Nephron progenitor cell (in vitro differentiated cells): Measurements from ENCODE around the gene CFAP299.

ENCODE experiments used
- DNase-seq: peaks from one replicate; pipeline ENCODE4 v3.0.0; 2021
- H3K27ac Mint-ChIP-seq: 2 replicates; pipeline ENCODE4 v1.8.0; 2021; ENCODE audit warnings: mild to moderate bottlenecking, moderate library complexity, mixed read lengths
- H3K27me3 Mint-ChIP-seq: 2 replicates; pipeline ENCODE4 v1.8.0; 2021; ENCODE audit warnings: mild to moderate bottlenecking, low read depth, mixed read lengths; ENCODE audit not compliant: poor library complexity
- H3K36me3 Mint-ChIP-seq: 2 replicates; pipeline ENCODE4 v1.8.0; 2021; ENCODE audit warnings: low read depth, mixed read lengths
- H3K4me1 Mint-ChIP-seq: 2 replicates; pipeline ENCODE4 v1.8.0; 2021; ENCODE audit warnings: mixed read lengths
- H3K4me3 Mint-ChIP-seq: 2 replicates; pipeline ENCODE4 v1.8.0; 2021; ENCODE audit warnings: mild to moderate bottlenecking, moderate library complexity, mixed read lengths
- H3K9me3 Mint-ChIP-seq: 2 replicates; pipeline ENCODE4 v1.8.0; 2021; ENCODE audit warnings: mild to moderate bottlenecking, moderate library complexity, mixed read lengths
- TF ChIP-seq, protein P1 (sequence below): fragments of 200-600 bp; sonication (generic); IDR thresholded peaks from 2 replicates; pipeline ENCODE4 v1.5.0; 2021; ENCODE audit warnings: antibody characterized with exemption

CFAP299 gene

GRCh38 chr4:80594701-80595100 lies 259.2 kb downstream of the CFAP299 start:
- no peaks in the 10 kb centered on the region for H3K36me3 Mint-ChIP-seq
- no peaks in the 10 kb centered on the region for H3K4me1 Mint-ChIP-seq
- no peak for DNase-seq
- H3K4me3 Mint-ChIP-seq, result no peak overlapping the region
- H3K9me3 Mint-ChIP-seq, result no peaks in the 10 kb centered on the region
- no peaks in the 10 kb centered on the region for H3K27me3 Mint-ChIP-seq
- H3K27ac Mint-ChIP-seq, result no peak overlapping the region
- TF ChIP-seq, protein P1, sequence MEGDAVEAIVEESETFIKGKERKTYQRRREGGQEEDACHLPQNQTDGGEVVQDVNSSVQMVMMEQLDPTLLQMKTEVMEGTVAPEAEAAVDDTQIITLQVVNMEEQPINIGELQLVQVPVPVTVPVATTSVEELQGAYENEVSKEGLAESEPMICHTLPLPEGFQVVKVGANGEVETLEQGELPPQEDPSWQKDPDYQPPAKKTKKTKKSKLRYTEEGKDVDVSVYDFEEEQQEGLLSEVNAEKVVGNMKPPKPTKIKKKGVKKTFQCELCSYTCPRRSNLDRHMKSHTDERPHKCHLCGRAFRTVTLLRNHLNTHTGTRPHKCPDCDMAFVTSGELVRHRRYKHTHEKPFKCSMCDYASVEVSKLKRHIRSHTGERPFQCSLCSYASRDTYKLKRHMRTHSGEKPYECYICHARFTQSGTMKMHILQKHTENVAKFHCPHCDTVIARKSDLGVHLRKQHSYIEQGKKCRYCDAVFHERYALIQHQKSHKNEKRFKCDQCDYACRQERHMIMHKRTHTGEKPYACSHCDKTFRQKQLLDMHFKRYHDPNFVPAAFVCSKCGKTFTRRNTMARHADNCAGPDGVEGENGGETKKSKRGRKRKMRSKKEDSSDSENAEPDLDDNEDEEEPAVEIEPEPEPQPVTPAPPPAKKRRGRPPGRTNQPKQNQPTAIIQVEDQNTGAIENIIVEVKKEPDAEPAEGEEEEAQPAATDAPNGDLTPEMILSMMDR, result no peak

DNA sequence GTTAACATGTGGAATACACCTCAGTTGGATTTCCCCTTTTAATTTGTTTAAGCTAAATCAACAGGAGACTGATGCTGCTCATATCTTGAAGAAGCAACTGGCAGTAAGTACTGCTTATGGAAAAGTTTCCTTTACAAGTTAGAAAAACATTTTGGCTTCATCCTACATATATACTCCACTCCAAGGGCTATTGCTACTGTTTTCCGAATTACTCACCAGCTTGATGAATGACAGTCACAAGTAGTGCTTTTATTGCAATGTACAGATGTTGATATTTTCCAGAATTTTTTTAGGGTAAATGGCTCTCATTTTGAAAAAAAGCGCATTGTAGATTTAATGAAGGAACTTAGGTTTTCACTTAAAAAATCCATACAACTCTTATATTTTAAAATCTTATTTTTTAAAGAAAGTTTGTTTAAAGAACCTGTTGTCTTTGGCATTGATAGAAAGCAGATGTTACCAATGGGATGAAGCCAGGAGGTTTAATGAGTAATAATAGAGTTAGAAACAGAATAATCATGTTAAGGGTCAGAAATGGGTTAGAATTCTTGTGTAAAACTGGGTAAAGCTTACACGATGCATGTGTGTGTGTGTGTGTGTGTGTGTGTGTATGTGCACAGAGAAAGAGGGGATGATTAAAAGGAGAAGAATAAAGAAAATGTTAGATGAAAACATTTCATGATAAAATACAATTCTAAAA lies 272.9 kb downstream of the CFAP299 start:
- no peaks in the 10 kb centered on the region for H3K9me3 Mint-ChIP-seq
- no peak for DNase-seq
- no peak overlapping the region for H3K4me3 Mint-ChIP-seq
- TF ChIP-seq, protein P1, result no peak
- H3K27me3 Mint-ChIP-seq, result peaks cover 5% of the 10 kb centered on the region
- no peak overlapping the region for H3K27ac Mint-ChIP-seq
- peaks cover 42% of the 10 kb centered on the region for H3K4me1 Mint-ChIP-seq
- no peaks in the 10 kb centered on the region for H3K36me3 Mint-ChIP-seq

- H3K9me3 Mint-ChIP-seq, result no peaks in the 10 kb centered on the region
Measured at GRCh38 chr4:80610199-80610598, 274.7 kb downstream of the CFAP299 start.

GRCh38 chr4:80610845-80611677 lies 275.5 kb downstream of the CFAP299 start:
- Mint-ChIP-seq H3K36me3 (no peaks in the 10 kb centered on the region), H3K9me3 (no peaks in the 10 kb centered on the region), H3K4me3 (no peak overlapping the region), H3K27ac (no peak overlapping the region), H3K27me3 (peaks cover 5% of the 10 kb centered on the region), H3K4me1 (peaks cover 41% of the 10 kb centered on the region)
- DNase-seq, result peak; percentile 15
- TF ChIP-seq, protein P1, result no peak

More at GRCh38 chr4:80610199-80610598, 274.7 kb downstream of the CFAP299 start:
- no peaks in the 10 kb centered on the region for H3K36me3 Mint-ChIP-seq
- peaks cover 41% of the 10 kb centered on the region for H3K4me1 Mint-ChIP-seq
- H3K4me3 Mint-ChIP-seq, result no peak overlapping the region
- H3K27me3 Mint-ChIP-seq, result peaks cover 5% of the 10 kb centered on the region
- TF ChIP-seq, protein P1, result no peak
- H3K27ac Mint-ChIP-seq, result no peak overlapping the region
- no peak for DNase-seq

- TF ChIP-seq, protein P1, result no peak
- no peak overlapping the region for H3K4me3 Mint-ChIP-seq
Measured at GRCh38 chr4:80611678-80611979, 276.1 kb downstream of the CFAP299 start.

More at GRCh38 chr4:80611678-80611979, 276.1 kb downstream of the CFAP299 start:
- H3K27me3 Mint-ChIP-seq, result peaks cover 5% of the 10 kb centered on the region
- no peak for DNase-seq
- no peak overlapping the region for H3K27ac Mint-ChIP-seq
- peaks cover 41% of the 10 kb centered on the region for H3K4me1 Mint-ChIP-seq
- no peaks in the 10 kb centered on the region for H3K9me3 Mint-ChIP-seq
- no peaks in the 10 kb centered on the region for H3K36me3 Mint-ChIP-seq
